Liver (tissue), 9 donors: Measurements from ENCODE around the gene CXCR6. TPM values are rescaled to one million over a fixed set of nuclear protein-coding genes. Genes with fewer than 3 reads are reported as not detected.
A peak's percentile ranks its signal among the peaks of the same experiment; 100 is the strongest.

Experiments used
- DNase-seq: peaks from one replicate; pipeline ENCODE4 v3.0.0-alpha.2; 2017; ENCODE audit warnings: low spot score
- H3K27ac ChIP-seq, 2 donors: one replicate each; pipeline ENCODE4 v1.7.0; 2013; ENCODE audit warnings: inconsistent platforms in 2 of 2, low read length in 2 of 2, control low read depth in 1 of 2, low read depth in 1 of 2, mild to moderate bottlenecking in 1 of 2
- H3K27me3 ChIP-seq, 4 donors: one replicate each; pipeline versions ENCODE4 v1.6.1 to v1.7.0; 2013; ENCODE audit warnings: low read length in 3 of 4, inconsistent platforms in 1 of 4, mild to moderate bottlenecking in 1 of 4, moderate library complexity in 1 of 4; ENCODE audit not compliant: control insufficient read depth in 4 of 4, insufficient read depth in 4 of 4
- H3K36me3 ChIP-seq, 4 donors: one replicate each; pipeline versions ENCODE4 v1.6.1 to v1.7.0; 2013; ENCODE audit warnings: low read length in 3 of 4, mild to moderate bottlenecking in 3 of 4, low read depth in 1 of 4, moderate library complexity in 1 of 4; ENCODE audit not compliant: control insufficient read depth in 4 of 4, insufficient read depth in 3 of 4
- H3K4me1 ChIP-seq, 4 donors: one replicate each; pipeline versions ENCODE4 v1.6.1 to v1.7.0; 2013; ENCODE audit warnings: low read length in 3 of 4, mild to moderate bottlenecking in 3 of 4, moderate library complexity in 1 of 4; ENCODE audit not compliant: control insufficient read depth in 4 of 4, insufficient read depth in 4 of 4
- H3K4me3 ChIP-seq, 3 donors: one replicate each; pipeline versions ENCODE4 v1.6.1 to v1.7.0; 2013; ENCODE audit warnings: low read length in 3 of 3, control low read depth in 1 of 3, low read depth in 1 of 3, mild to moderate bottlenecking in 1 of 3
- H3K9ac ChIP-seq, 2 donors: one replicate each; pipeline ENCODE4 v1.7.0; 2013; ENCODE audit warnings: low read length in 2 of 2, mild to moderate bottlenecking in 2 of 2, moderate library complexity in 2 of 2, control low read depth in 1 of 2, low read depth in 1 of 2
- H3K9me3 ChIP-seq, 4 donors: one replicate each; pipeline versions ENCODE4 v1.6.1 to v1.7.0; 2013; ENCODE audit warnings: low read length in 3 of 4; ENCODE audit not compliant: control insufficient read depth in 4 of 4
- ATF3 ChIP-seq: IDR thresholded peaks from 2 replicates; pipeline ENCODE4 v1.6.1; 2016; ENCODE audit warnings: antibody characterized with exemption
- FOXA1 ChIP-seq: IDR thresholded peaks from 2 replicates; pipeline ENCODE4 v1.6.1; 2016; ENCODE audit warnings: antibody characterized with exemption
- FOXA2 ChIP-seq: IDR thresholded peaks from 2 replicates; pipeline ENCODE4 v1.6.1; 2016; ENCODE audit warnings: antibody characterized with exemption
- GABPA ChIP-seq, 2 donors: IDR thresholded peaks in 1 of 2; conservative IDR thresholded peaks in 1 of 2; 2 replicates each; pipeline ENCODE4 v1.6.1; 2016; ENCODE audit warnings: antibody characterized with exemption in 2 of 2, mild to moderate bottlenecking in 1 of 2, moderate library complexity in 1 of 2
- HNF4A ChIP-seq, 2 donors: conservative IDR thresholded peaks; 2 replicates each; pipeline ENCODE4 v1.6.1; 2016; ENCODE audit warnings: antibody characterized with exemption in 2 of 2, mild to moderate bottlenecking in 2 of 2
- HNF4G ChIP-seq: IDR thresholded peaks from 2 replicates; pipeline ENCODE4 v1.6.1; 2016; ENCODE audit warnings: antibody characterized with exemption
- JUND ChIP-seq, 2 donors: IDR thresholded peaks; 2 replicates each; pipeline ENCODE4 v1.6.1; 2016; ENCODE audit warnings: antibody characterized with exemption in 2 of 2
- NR2F2 ChIP-seq: IDR thresholded peaks from 2 replicates; pipeline ENCODE4 v1.6.1; 2016; ENCODE audit warnings: antibody characterized with exemption
- RAD21 ChIP-seq, 2 donors: IDR thresholded peaks; 2 replicates each; pipeline ENCODE4 v1.6.1; 2016; ENCODE audit warnings: antibody characterized with exemption in 2 of 2, mild to moderate bottlenecking in 2 of 2
- REST ChIP-seq: IDR thresholded peaks from 2 replicates; pipeline ENCODE4 v1.6.1; 2016; ENCODE audit warnings: antibody characterized with exemption, mild to moderate bottlenecking
- RXRA ChIP-seq, 2 donors: IDR thresholded peaks; 2 replicates each; pipeline ENCODE4 v1.6.1; 2017 to 2018; ENCODE audit warnings: antibody characterized with exemption in 2 of 2, mild to moderate bottlenecking in 1 of 2
- YY1 ChIP-seq: IDR thresholded peaks from 2 replicates; pipeline ENCODE4 v1.6.1; 2016; ENCODE audit warnings: antibody characterized with exemption, mild to moderate bottlenecking
- ZBTB33 ChIP-seq: IDR thresholded peaks from 2 replicates; pipeline ENCODE4 v1.6.1; 2016; ENCODE audit warnings: antibody characterized with exemption
- WGBS: extraction: QIAGEN DNeasy Blood & Tissue Kit; methylation state at CpG from one replicate; pipeline ENCODE4 v1.1.7; 2013; 5-methylcytosine and 5-hydroxymethylcytosine counted together
- polyA plus RNA-seq, 2 donors: library from polyadenylated mRNA; stranded (reverse) in 1 of 2; unstranded in 1 of 2; fragments of 200-250 nt in 1 of 2; fragments of >200 nt in 1 of 2; fragmentation: Nextera tagmentation in 1 of 2; extraction: Ambion mirVana in 1 of 2; gene quantifications; one replicate each; pipeline versions ENCODE4 v1.2.1 to v1.2.3, GENCODE V29; 2013 to 2015
- total RNA-seq, 2 donors: library from RNA; depleted of rRNA; stranded (reverse); fragments of >200 nt; gene quantifications; one replicate each; pipeline ENCODE4 v1.2.3, GENCODE V29; 2014
- donor health status: healthy.
- donor health status: healthy.
- donor health status: healthy.
- donor health status: healthy.
- donor health status: healthy.

The CXCR6 gene
- total and polyA plus RNA-seq, 4 donors: 0.60 to 2.9 (median 0.96) TPM

GRCh38 chr3:45949432-45949831 is 6.2 kb downstream of the CXCR6 start:
- H3K9me3 ChIP-seq: no peaks in the 10 kb centered on the region
- WGBS: 99% methylated on average over 4 of the region's 4 CpGs
- DNase-seq: no peak
- no peak overlapping the region for H3K4me3 ChIP-seq
- peaks cover 0 to 8% (median 4%) of the 10 kb centered on the region in 4 donors for H3K4me1 ChIP-seq
- no peak overlapping the region for H3K9ac ChIP-seq
- TF ChIP-seq RXRA (IDR thresholded peaks at IDR 0.05): no peak
- no peak overlapping the region for H3K27ac ChIP-seq
- no peaks in the 10 kb centered on the region for H3K27me3 ChIP-seq
- H3K36me3 ChIP-seq: peaks cover 0 to 65% (median 27%) of the 10 kb centered on the region in 4 donors

- 94% methylated on average over 2 of the region's 2 CpGs for WGBS
- Histone ChIP-seq H3K27me3 (no peaks in the 10 kb centered on the region), H3K9me3 (no peaks in the 10 kb centered on the region), H3K4me3 (no peak overlapping the region), H3K9ac (no peak overlapping the region), H3K27ac (peak overlapping the region in 1 of 2 donors; percentile 28), H3K36me3 (peaks cover 3 to 68% (median 31%) of the 10 kb centered on the region in 4 donors), H3K4me1 (peaks cover 0 to 8% (median 4%) of the 10 kb centered on the region in 4 donors)
- TF ChIP-seq YY1 (no peak), NR2F2 (no peak), GABPA (IDR thresholded peaks at IDR 0.05 in 1 of 2, conservative IDR thresholded peaks at IDR 0.05 in 1 of 2) (no peak), ATF3 (no peak), FOXA1 (no peak), HNF4G (no peak), ZBTB33 (no peak), JUND (IDR thresholded peaks at IDR 0.05) (no peak), REST (no peak)
- DNase-seq: no peak
Observed at GRCh38 chr3:45950131-45950530, 6.9 kb downstream of the CXCR6 start.

GRCh38 chr3:45950686-45951600 is 7.7 kb downstream of the CXCR6 start:
- no peak overlapping the region for H3K9ac ChIP-seq
- no peaks in the 10 kb centered on the region for H3K27me3 ChIP-seq
- peak overlapping the region in 1 of 2 donors; percentile 28 for H3K27ac ChIP-seq
- TF ChIP-seq RXRA (IDR thresholded peaks at IDR 0.05): no peak
- TF ChIP-seq RAD21 (IDR thresholded peaks at IDR 0.05): no peak
- no peak for TF ChIP-seq HNF4A (conservative IDR thresholded peaks at IDR 0.05)
- TF ChIP-seq ATF3: no peak
- TF ChIP-seq NR2F2: no peak
- no peak for TF ChIP-seq FOXA2
- TF ChIP-seq YY1: no peak
- TF ChIP-seq ZBTB33: no peak
- no peaks in the 10 kb centered on the region for H3K9me3 ChIP-seq
- H3K36me3 ChIP-seq: peaks cover 6 to 68% (median 36%) of the 10 kb centered on the region in 4 donors
- H3K4me3 ChIP-seq: no peak overlapping the region
- DNase-seq: no peak
- 95% methylated on average over 6 of the region's 6 CpGs for WGBS
- H3K4me1 ChIP-seq: peaks cover 0 to 8% (median 4%) of the 10 kb centered on the region in 4 donors
